GM12878 (cell line): ENCODE data around the gene ACADS. TPM values are rescaled to one million over a fixed set of nuclear protein-coding genes. Genes with fewer than 3 reads are reported as not detected.

Experiments
- BHLHE40 ChIP-seq, 2 experiments: fragments of 450-650 bp in 1 of 2; IDR thresholded peaks; 2 replicates each; pipeline ENCODE4 v1.6.1; 2011 to 2017; ENCODE audit warnings: low read depth in 2 of 2, borderline replicate concordance in 1 of 2, improper control_type of control experiment in 1 of 2, low read length in 1 of 2, mild to moderate bottlenecking in 1 of 2
- CBFB ChIP-seq: IDR thresholded peaks from 2 replicates; pipeline ENCODE4 v1.6.1; 2016; ENCODE audit warnings: antibody characterized with exemption, low read depth
- CHD1 ChIP-seq: IDR thresholded peaks from 2 replicates; pipeline ENCODE4 v1.6.1; 2012; ENCODE audit warnings: low read depth, low read length, improper control_type of control experiment
- CHD2 ChIP-seq: IDR thresholded peaks from 2 replicates; pipeline ENCODE4 v1.6.1; 2011; ENCODE audit warnings: low read depth, low read length, improper control_type of control experiment, borderline replicate concordance
- HDAC2 ChIP-seq: fragments of 200-600 bp; sonication (generic); IDR thresholded peaks from 2 replicates; pipeline ENCODE4 v1.6.1; 2017
- KLF5 ChIP-seq: fragments of 450-650 bp; IDR thresholded peaks from 2 replicates; pipeline ENCODE4 v1.6.1; 2014; ENCODE audit warnings: mild to moderate bottlenecking; ENCODE audit not compliant: partially characterized antibody
- MTA3 ChIP-seq: IDR thresholded peaks from 2 replicates; pipeline ENCODE4 v1.6.1; 2012; ENCODE audit warnings: low read length, inconsistent platforms, borderline replicate concordance
- NFIC ChIP-seq: IDR thresholded peaks from 2 replicates; pipeline ENCODE4 v1.6.1; 2012; ENCODE audit warnings: low read depth, mild to moderate bottlenecking, inconsistent platforms, low read length, moderate library complexity
- NFXL1 ChIP-seq: fragments of 450-650 bp; IDR thresholded peaks from 2 replicates; pipeline ENCODE4 v1.6.1; 2017; ENCODE audit warnings: antibody characterized with exemption, mild to moderate bottlenecking, borderline replicate concordance
- POU2F2 ChIP-seq: IDR thresholded peaks from 3 replicates; pipeline ENCODE4 v1.6.1; 2011; ENCODE audit warnings: low read depth, mild to moderate bottlenecking, low read length, borderline replicate concordance
- RB1 ChIP-seq: fragments of 450-650 bp; formaldehyde crosslinking; IDR thresholded peaks from 2 replicates; pipeline ENCODE4 v1.6.1; 2017; ENCODE audit warnings: mild to moderate bottlenecking, borderline replicate concordance
- SIN3A ChIP-seq: IDR thresholded peaks from 2 replicates; pipeline ENCODE4 v1.6.1; 2012; ENCODE audit warnings: low read depth, low read length, improper control_type of control experiment
- SMARCA5 ChIP-seq: fragments of 450-650 bp; IDR thresholded peaks from 2 replicates; pipeline ENCODE4 v1.6.1; 2017; ENCODE audit warnings: mild to moderate bottlenecking
- SRF ChIP-seq, 2 experiments: IDR thresholded peaks; 2 replicates each; pipeline ENCODE4 v1.6.1; 2011; ENCODE audit warnings: low read depth in 2 of 2, low read length in 2 of 2, mild to moderate bottlenecking in 1 of 2, moderate library complexity in 1 of 2
- TCF12 ChIP-seq: IDR thresholded peaks from 2 replicates; pipeline ENCODE4 v1.6.1; 2011; ENCODE audit warnings: low read depth, mild to moderate bottlenecking, low read length
- WRNIP1 ChIP-seq: IDR thresholded peaks from 2 replicates; pipeline ENCODE4 v1.6.1; 2011; ENCODE audit warnings: low read depth, low read length, improper control_type of control experiment, borderline replicate concordance
- ZNF384 ChIP-seq: IDR thresholded peaks from 2 replicates; pipeline ENCODE4 v1.6.1; 2012; ENCODE audit warnings: low read depth, mild to moderate bottlenecking, low read length, improper control_type of control experiment, borderline replicate concordance
- polyA plus RNA-seq, 11 experiments: library from polyadenylated mRNA; depleted of rRNA in 4 of 11; unstranded in 6 of 11; stranded (reverse) in 5 of 11; fragments of >200 nt; fragmentation: Nextera tagmentation in 4 of 11; fragmentation: Illumina TruSeq in 1 of 11; extraction: Ambion mirVana in 4 of 11; extraction: Trizol in 1 of 11; gene quantifications; 1 replicate in 1 of 11; 2 replicates in 10 of 11; pipeline versions ENCODE4 v1.2.1 to v1.2.3, GENCODE V29; 2011 to 2016; ENCODE audit warnings: inconsistent platforms in 2 of 11, missing spikeins in 2 of 11, low read depth in 1 of 11
- total RNA-seq, 4 experiments: library from RNA; depleted of rRNA in 3 of 4; stranded (reverse); fragments of >200 nt in 3 of 4; fragmentation: Illumina TruSeq in 1 of 4; extraction: Trizol in 1 of 4; gene quantifications; 2 replicates each; pipeline versions ENCODE4 v1.2.1 to v1.2.3, GENCODE V29; 2013 to 2021
- TF ChIP-seq, protein P1 (sequence below): fragments of 450-650 bp; IDR thresholded peaks from 2 replicates; pipeline ENCODE4 v1.6.1; 2018; ENCODE audit warnings: mild to moderate bottlenecking, low read depth, moderate library complexity; ENCODE audit not compliant: partially characterized antibody
- TF ChIP-seq, protein P2 (sequence below): IDR thresholded peaks from 2 replicates; pipeline ENCODE4 v1.6.1; 2012; ENCODE audit warnings: improper control_type of control experiment, low read depth, low read length; ENCODE audit not compliant: insufficient replicate concordance
- TF ChIP-seq, protein P3 (sequence below): fragments of 450-650 bp; IDR thresholded peaks from 2 replicates; pipeline ENCODE4 v1.6.1; 2016; ENCODE audit warnings: mild to moderate bottlenecking

ACADS gene
- total and polyA plus RNA-seq, 10 of the 15 experiments (the other 5 are each of a cell fraction or from before 2014, with no cell fraction given): 0.05 to 18.1 (median 10.2) TPM

DNA sequence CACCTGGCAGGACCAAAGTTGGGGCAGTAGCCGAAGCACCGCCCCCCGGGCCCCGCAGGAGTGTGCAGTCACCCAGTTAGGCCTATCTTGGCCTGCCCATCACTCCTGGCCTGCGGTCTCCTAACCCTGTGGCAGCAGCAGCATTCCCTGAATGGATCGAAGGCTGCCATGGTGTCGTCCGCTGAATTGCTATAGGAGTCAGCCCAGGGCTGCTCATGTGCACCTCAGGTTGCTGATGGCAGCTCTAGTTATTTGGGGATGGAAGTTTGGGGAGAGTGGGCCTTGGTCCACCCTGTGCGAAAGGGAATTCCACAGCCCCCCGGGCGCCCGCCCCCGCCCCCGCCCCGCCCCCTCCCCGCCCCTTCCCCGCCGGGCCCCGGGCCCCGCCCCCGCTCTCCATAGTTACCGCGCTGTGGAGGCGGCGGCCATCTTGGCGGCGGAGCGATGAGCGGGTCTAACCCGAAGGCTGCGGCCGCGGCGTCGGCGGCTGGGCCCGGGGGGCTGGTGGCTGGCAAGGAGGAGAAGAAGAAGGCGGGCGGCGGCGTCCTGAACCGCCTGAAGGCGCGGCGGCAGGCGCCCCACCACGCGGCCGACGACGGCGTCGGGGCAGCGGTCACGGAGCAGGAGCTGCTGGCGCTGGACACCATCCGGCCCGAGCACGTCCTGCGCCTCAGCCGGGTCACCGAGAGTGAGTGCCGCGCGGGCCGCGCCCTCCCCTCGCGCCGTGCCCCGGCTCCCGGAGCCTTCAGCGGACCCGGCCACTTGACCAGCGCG, 15.4 kb upstream of the ACADS start, which contains the start of gene UNC119B (continued):
- TF ChIP-seq SMARCA5: peak; percentile 75; the same call in 1 of the 2 replicates
- TF ChIP-seq, protein P1, sequence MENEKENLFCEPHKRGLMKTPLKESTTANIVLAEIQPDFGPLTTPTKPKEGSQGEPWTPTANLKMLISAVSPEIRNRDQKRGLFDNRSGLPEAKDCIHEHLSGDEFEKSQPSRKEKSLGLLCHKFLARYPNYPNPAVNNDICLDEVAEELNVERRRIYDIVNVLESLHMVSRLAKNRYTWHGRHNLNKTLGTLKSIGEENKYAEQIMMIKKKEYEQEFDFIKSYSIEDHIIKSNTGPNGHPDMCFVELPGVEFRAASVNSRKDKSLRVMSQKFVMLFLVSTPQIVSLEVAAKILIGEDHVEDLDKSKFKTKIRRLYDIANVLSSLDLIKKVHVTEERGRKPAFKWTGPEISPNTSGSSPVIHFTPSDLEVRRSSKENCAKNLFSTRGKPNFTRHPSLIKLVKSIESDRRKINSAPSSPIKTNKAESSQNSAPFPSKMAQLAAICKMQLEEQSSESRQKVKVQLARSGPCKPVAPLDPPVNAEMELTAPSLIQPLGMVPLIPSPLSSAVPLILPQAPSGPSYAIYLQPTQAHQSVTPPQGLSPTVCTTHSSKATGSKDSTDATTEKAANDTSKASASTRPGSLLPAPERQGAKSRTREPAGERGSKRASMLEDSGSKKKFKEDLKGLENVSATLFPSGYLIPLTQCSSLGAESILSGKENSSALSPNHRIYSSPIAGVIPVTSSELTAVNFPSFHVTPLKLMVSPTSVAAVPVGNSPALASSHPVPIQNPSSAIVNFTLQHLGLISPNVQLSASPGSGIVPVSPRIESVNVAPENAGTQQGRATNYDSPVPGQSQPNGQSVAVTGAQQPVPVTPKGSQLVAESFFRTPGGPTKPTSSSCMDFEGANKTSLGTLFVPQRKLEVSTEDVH: no peak
- no peak for TF ChIP-seq RB1
- no peak for TF ChIP-seq NFIC
- TF ChIP-seq KLF5: no peak
- TF ChIP-seq CHD2: no peak
- 0 out of 4 replicates have a peak, but pooled peaks of 1 of the 2 experiments have one; percentile 25 for TF ChIP-seq SRF (IDR thresholded peaks at IDR 0.05; ENCODE audit: low read depth in 2 of 2, low read length in 2 of 2)
- no peak for TF ChIP-seq POU2F2
- TF ChIP-seq BHLHE40 (IDR thresholded peaks at IDR 0.05; ENCODE audit: borderline replicate concordance in 1 of 2, low read depth in 2 of 2, low read length in 1 of 2): peak in 1 of 2 experiments; percentile 19; a peak in 1 of 4 replicates
- TF ChIP-seq HDAC2: no peak
- no peak for TF ChIP-seq ZNF384
- no peak for TF ChIP-seq CBFB
- no peak for TF ChIP-seq MTA3
- no peak for TF ChIP-seq CHD1
- TF ChIP-seq, protein P2, sequence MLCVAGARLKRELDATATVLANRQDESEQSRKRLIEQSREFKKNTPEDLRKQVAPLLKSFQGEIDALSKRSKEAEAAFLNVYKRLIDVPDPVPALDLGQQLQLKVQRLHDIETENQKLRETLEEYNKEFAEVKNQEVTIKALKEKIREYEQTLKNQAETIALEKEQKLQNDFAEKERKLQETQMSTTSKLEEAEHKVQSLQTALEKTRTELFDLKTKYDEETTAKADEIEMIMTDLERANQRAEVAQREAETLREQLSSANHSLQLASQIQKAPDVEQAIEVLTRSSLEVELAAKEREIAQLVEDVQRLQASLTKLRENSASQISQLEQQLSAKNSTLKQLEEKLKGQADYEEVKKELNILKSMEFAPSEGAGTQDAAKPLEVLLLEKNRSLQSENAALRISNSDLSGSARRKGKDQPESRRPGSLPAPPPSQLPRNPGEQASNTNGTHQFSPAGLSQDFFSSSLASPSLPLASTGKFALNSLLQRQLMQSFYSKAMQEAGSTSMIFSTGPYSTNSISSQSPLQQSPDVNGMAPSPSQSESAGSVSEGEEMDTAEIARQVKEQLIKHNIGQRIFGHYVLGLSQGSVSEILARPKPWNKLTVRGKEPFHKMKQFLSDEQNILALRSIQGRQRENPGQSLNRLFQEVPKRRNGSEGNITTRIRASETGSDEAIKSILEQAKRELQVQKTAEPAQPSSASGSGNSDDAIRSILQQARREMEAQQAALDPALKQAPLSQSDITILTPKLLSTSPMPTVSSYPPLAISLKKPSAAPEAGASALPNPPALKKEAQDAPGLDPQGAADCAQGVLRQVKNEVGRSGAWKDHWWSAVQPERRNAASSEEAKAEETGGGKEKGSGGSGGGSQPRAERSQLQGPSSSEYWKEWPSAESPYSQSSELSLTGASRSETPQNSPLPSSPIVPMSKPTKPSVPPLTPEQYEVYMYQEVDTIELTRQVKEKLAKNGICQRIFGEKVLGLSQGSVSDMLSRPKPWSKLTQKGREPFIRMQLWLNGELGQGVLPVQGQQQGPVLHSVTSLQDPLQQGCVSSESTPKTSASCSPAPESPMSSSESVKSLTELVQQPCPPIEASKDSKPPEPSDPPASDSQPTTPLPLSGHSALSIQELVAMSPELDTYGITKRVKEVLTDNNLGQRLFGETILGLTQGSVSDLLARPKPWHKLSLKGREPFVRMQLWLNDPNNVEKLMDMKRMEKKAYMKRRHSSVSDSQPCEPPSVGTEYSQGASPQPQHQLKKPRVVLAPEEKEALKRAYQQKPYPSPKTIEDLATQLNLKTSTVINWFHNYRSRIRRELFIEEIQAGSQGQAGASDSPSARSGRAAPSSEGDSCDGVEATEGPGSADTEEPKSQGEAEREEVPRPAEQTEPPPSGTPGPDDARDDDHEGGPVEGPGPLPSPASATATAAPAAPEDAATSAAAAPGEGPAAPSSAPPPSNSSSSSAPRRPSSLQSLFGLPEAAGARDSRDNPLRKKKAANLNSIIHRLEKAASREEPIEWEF: no peak
- TF ChIP-seq WRNIP1: no peak
- TF ChIP-seq SIN3A: peak; percentile 63; the same call in 1 of the 2 replicates
- TF ChIP-seq, protein P3, sequence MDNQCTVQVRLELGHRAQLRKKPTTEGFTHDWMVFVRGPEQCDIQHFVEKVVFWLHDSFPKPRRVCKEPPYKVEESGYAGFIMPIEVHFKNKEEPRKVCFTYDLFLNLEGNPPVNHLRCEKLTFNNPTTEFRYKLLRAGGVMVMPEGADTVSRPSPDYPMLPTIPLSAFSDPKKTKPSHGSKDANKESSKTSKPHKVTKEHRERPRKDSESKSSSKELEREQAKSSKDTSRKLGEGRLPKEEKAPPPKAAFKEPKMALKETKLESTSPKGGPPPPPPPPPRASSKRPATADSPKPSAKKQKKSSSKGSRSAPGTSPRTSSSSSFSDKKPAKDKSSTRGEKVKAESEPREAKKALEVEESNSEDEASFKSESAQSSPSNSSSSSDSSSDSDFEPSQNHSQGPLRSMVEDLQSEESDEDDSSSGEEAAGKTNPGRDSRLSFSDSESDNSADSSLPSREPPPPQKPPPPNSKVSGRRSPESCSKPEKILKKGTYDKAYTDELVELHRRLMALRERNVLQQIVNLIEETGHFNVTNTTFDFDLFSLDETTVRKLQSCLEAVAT: no peak
- peak; percentile 14; the same call in 1 of the 2 replicates for TF ChIP-seq NFXL1
- TF ChIP-seq TCF12: no peak
